ENCODE results near the gene TSC22D3. TPM values are rescaled to one million over a fixed set of nuclear protein-coding genes. Genes with fewer than 3 reads are reported as not detected.

Gene TSC22D3
- total RNA-seq, 1 donor from 2014 or later: 30.3 TPM

DNA sequence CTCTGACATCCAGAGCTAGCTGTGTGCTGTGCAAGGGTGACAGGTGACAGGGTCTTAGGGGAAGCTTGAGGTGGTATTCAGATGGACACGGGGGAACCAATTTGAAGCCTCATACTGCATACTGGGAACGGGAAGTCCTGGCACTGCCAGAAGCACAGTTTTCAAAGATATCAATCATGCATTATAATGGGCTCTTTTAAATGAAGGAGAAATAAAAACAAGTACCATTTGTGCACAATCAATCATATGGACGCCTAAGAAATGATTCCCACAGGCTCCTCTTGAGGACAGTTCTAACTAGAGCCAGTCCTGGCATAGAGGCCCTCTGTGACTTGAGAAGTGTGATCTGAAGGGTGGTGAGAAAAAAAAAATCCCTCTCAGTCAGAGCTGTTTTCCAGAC is 50.9 kb downstream of the TSC22D3 start:
- no peaks in the 10 kb centered on the region for H3K9me3 ChIP-seq (ENCODE audit: control insufficient read depth in 3 of 3, low read length in 3 of 3)
- H3K36me3 ChIP-seq (ENCODE audit: control insufficient read depth in 3 of 3, insufficient read depth in 3 of 3, low read length in 3 of 3): no peaks in the 10 kb centered on the region
- peak overlapping the region in 1 of 3 donors; percentile 28 for H3K9ac ChIP-seq (ENCODE audit: low read depth in 1 of 3, low read length in 3 of 3)
- H3K27ac ChIP-seq (ENCODE audit: low read depth, low read length): peak overlapping the region; percentile 51
- no peak overlapping the region for H3K4me3 ChIP-seq (ENCODE audit: low read length in 3 of 3)
- H3K4me1 ChIP-seq (ENCODE audit: control insufficient read depth in 3 of 3, insufficient read depth in 3 of 3, low read length in 3 of 3): peaks cover 70 to 84% (median 82%) of the 10 kb centered on the region in 3 donors
- H3K27me3 ChIP-seq (ENCODE audit: control insufficient read depth in 3 of 3, insufficient read depth in 3 of 3, low read length in 3 of 3): peaks cover 0 to 10% (median 0%) of the 10 kb centered on the region in 3 donors

- H3K9me3 ChIP-seq (ENCODE audit: control insufficient read depth in 3 of 3, low read length in 3 of 3): no peaks in the 10 kb centered on the region
- H3K27me3 ChIP-seq (ENCODE audit: control insufficient read depth in 3 of 3, insufficient read depth in 3 of 3, low read length in 3 of 3): peaks cover 0 to 10% (median 0%) of the 10 kb centered on the region in 3 donors
- H3K9ac ChIP-seq (ENCODE audit: low read depth in 1 of 3, low read length in 3 of 3): peak overlapping the region in 1 of 3 donors; percentile 40
- H3K4me3 ChIP-seq (ENCODE audit: low read length in 3 of 3): no peak overlapping the region
- H3K27ac ChIP-seq (ENCODE audit: low read depth, low read length): no peak overlapping the region
- peaks cover 68 to 82% (median 78%) of the 10 kb centered on the region in 3 donors for H3K4me1 ChIP-seq (ENCODE audit: control insufficient read depth in 3 of 3, insufficient read depth in 3 of 3, low read length in 3 of 3)
- no peaks in the 10 kb centered on the region for H3K36me3 ChIP-seq (ENCODE audit: control insufficient read depth in 3 of 3, insufficient read depth in 3 of 3, low read length in 3 of 3)
Observed at GRCh38 chrX:107723511-107723910, 52.1 kb downstream of the TSC22D3 start.

DNA sequence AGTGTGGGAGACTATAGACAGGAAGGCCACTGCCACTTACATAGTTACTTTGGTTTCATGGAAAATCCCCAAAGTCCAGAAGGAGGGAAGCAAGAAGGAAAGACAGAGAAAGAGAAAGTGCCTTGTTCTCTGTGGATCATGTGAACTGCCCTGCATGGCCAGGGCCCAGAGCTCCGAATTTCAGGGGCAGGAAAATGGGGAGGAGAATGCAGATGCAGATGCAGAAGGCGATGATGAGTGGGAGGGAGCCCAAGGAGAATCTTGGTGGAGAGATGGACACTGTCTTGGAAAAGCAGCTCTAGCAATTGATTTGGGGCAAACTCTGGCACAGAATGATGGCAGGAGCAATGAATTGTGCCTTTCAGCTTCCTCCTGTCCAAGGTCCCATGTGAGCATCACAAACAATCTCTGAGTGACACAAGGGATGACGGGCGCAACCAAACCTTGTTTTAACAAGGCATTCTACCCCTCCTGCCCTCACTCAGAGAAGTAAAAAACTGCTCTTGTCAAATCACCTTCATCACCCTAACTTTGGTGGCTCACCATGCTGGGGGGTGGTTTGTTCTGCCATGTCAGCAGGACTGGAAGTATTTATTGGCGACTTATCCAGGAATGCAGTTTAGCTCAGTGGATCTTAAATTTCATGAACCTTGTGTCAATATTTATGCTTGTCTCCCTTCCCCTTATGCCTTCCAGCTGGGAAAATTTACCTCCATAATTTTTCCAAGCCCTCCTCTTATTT is 53.5 kb downstream of the TSC22D3 start:
- Histone ChIP-seq H3K27ac (ENCODE audit: low read depth, low read length) (peak overlapping the region; percentile 36), H3K9me3 (ENCODE audit: control insufficient read depth in 3 of 3, low read length in 3 of 3) (no peaks in the 10 kb centered on the region)

DNA sequence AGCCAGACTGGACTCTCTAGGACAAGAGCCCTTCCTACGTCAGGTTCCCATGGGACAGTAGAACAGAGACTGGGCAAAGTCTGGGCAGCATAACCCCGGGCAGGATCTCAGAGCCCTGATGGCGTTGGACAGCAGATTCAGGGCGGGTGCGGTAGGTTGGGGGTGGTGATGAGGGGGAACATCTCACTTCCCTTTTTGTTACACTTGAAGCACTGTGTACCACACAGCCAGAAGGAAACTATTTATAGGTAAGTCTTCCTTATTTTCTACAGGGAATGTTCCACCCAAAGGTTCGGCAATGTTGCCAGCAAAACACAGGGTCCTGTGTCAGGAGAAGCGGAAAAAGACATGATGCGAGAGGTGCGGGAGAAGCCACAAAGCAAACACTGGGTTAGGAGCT is 54.3 kb downstream of the TSC22D3 start:
- H3K4me3 ChIP-seq (ENCODE audit: low read length in 3 of 3): no peak overlapping the region
- no peaks in the 10 kb centered on the region for H3K36me3 ChIP-seq (ENCODE audit: control insufficient read depth in 3 of 3, insufficient read depth in 3 of 3, low read length in 3 of 3)
- H3K27ac ChIP-seq (ENCODE audit: low read depth, low read length): peak overlapping the region; percentile 36
- peaks cover 63 to 76% (median 68%) of the 10 kb centered on the region in 3 donors for H3K4me1 ChIP-seq (ENCODE audit: control insufficient read depth in 3 of 3, insufficient read depth in 3 of 3, low read length in 3 of 3)
- H3K9me3 ChIP-seq (ENCODE audit: control insufficient read depth in 3 of 3, low read length in 3 of 3): no peaks in the 10 kb centered on the region
- peaks cover 0 to 15% (median 0%) of the 10 kb centered on the region in 3 donors for H3K27me3 ChIP-seq (ENCODE audit: control insufficient read depth in 3 of 3, insufficient read depth in 3 of 3, low read length in 3 of 3)
- peak overlapping the region in 1 of 3 donors; percentile 45 for H3K9ac ChIP-seq (ENCODE audit: low read depth in 1 of 3, low read length in 3 of 3)

More for the DNA sequence above, 53.5 kb downstream of the TSC22D3 start:
- Histone ChIP-seq H3K36me3 (ENCODE audit: control insufficient read depth in 3 of 3, insufficient read depth in 3 of 3, low read length in 3 of 3) (no peaks in the 10 kb centered on the region), H3K4me1 (ENCODE audit: control insufficient read depth in 3 of 3, insufficient read depth in 3 of 3, low read length in 3 of 3) (peaks cover 69 to 84% (median 76%) of the 10 kb centered on the region in 3 donors), H3K27me3 (ENCODE audit: control insufficient read depth in 3 of 3, insufficient read depth in 3 of 3, low read length in 3 of 3) (peaks cover 0 to 14% (median 0%) of the 10 kb centered on the region in 3 donors), H3K4me3 (ENCODE audit: low read length in 3 of 3) (no peak overlapping the region), H3K9ac (ENCODE audit: low read depth in 1 of 3, low read length in 3 of 3) (no peak overlapping the region)

DNA sequence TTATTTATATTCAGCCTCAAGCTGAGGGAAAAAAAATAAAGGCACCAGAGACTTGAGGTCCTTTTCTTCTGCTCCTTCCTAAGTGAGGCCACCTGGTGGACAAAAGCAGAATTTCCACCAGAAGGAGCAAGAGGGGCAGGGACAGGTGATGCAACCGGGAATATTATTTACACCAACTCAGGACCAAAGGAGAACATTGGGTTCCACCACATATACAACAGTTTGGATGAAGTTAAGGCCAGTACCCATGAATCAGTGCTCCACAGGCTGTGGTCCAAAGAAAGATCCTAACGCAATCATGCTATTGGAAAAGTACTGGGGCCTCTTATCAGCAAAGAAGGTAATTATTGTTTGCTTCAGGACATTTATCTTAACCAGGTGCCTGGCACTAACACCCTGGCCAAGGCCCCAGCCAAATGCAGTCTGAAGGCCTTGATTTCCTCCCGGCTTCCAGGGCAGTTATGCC is 57.4 kb downstream of the TSC22D3 start:
- peaks cover 12 to 14% (median 13%) of the 10 kb centered on the region in 3 donors for H3K36me3 ChIP-seq (ENCODE audit: control insufficient read depth in 3 of 3, insufficient read depth in 3 of 3, low read length in 3 of 3)
- no peak overlapping the region for H3K9ac ChIP-seq (ENCODE audit: low read depth in 1 of 3, low read length in 3 of 3)
- H3K4me3 ChIP-seq (ENCODE audit: low read length in 3 of 3): no peak overlapping the region
- peaks cover 0 to 5% (median 0%) of the 10 kb centered on the region in 3 donors for H3K27me3 ChIP-seq (ENCODE audit: control insufficient read depth in 3 of 3, insufficient read depth in 3 of 3, low read length in 3 of 3)
- H3K9me3 ChIP-seq (ENCODE audit: control insufficient read depth in 3 of 3, low read length in 3 of 3): no peaks in the 10 kb centered on the region
- peak overlapping the region; percentile 50 for H3K27ac ChIP-seq (ENCODE audit: low read depth, low read length)
- peaks cover 62 to 75% (median 64%) of the 10 kb centered on the region in 3 donors for H3K4me1 ChIP-seq (ENCODE audit: control insufficient read depth in 3 of 3, insufficient read depth in 3 of 3, low read length in 3 of 3)

- Histone ChIP-seq H3K4me3 (ENCODE audit: low read length in 3 of 3) (peak overlapping the region; percentile 59 to 74 (median 72)), H3K27me3 (ENCODE audit: control insufficient read depth in 3 of 3, insufficient read depth in 3 of 3, low read length in 3 of 3) (peaks cover 0 to 5% (median 0%) of the 10 kb centered on the region in 3 donors), H3K4me1 (ENCODE audit: control insufficient read depth in 3 of 3, insufficient read depth in 3 of 3, low read length in 3 of 3) (peaks cover 64 to 79% (median 67%) of the 10 kb centered on the region in 3 donors), H3K27ac (ENCODE audit: low read depth, low read length) (peak overlapping the region; percentile 87), H3K9me3 (ENCODE audit: control insufficient read depth in 3 of 3, low read length in 3 of 3) (no peaks in the 10 kb centered on the region), H3K9ac (ENCODE audit: low read depth in 1 of 3, low read length in 3 of 3) (peak overlapping the region; percentile 77 to 83 (median 82)), H3K36me3 (ENCODE audit: control insufficient read depth in 3 of 3, insufficient read depth in 3 of 3, low read length in 3 of 3) (peaks cover 12 to 14% (median 13%) of the 10 kb centered on the region in 3 donors)
Observed at GRCh38 chrX:107716816-107717700, 58.5 kb downstream of the TSC22D3 start.

- Histone ChIP-seq H3K9ac (ENCODE audit: low read depth in 1 of 3, low read length in 3 of 3) (peak overlapping the region; percentile 80 to 88 (median 82)), H3K27me3 (ENCODE audit: control insufficient read depth in 3 of 3, insufficient read depth in 3 of 3, low read length in 3 of 3) (peaks cover 0 to 5% (median 0%) of the 10 kb centered on the region in 3 donors), H3K4me3 (ENCODE audit: low read length in 3 of 3) (peak overlapping the region; percentile 59 to 88 (median 81)), H3K4me1 (ENCODE audit: control insufficient read depth in 3 of 3, insufficient read depth in 3 of 3, low read length in 3 of 3) (peaks cover 60 to 77% (median 67%) of the 10 kb centered on the region in 3 donors), H3K9me3 (ENCODE audit: control insufficient read depth in 3 of 3, low read length in 3 of 3) (no peaks in the 10 kb centered on the region), H3K36me3 (ENCODE audit: control insufficient read depth in 3 of 3, insufficient read depth in 3 of 3, low read length in 3 of 3) (peaks cover 12 to 14% (median 13%) of the 10 kb centered on the region in 3 donors), H3K27ac (ENCODE audit: low read depth, low read length) (peak overlapping the region; percentile 87)
Observed at GRCh38 chrX:107716118-107716684, 59.4 kb downstream of the TSC22D3 start.

GRCh38 chrX:107715331-107716117 is 60.1 kb downstream of the TSC22D3 start:
- no peaks in the 10 kb centered on the region for H3K9me3 ChIP-seq (ENCODE audit: control insufficient read depth in 3 of 3, low read length in 3 of 3)
- H3K27me3 ChIP-seq (ENCODE audit: control insufficient read depth in 3 of 3, insufficient read depth in 3 of 3, low read length in 3 of 3): peaks cover 0 to 5% (median 0%) of the 10 kb centered on the region in 3 donors
- peaks cover 12 to 14% (median 13%) of the 10 kb centered on the region in 3 donors for H3K36me3 ChIP-seq (ENCODE audit: control insufficient read depth in 3 of 3, insufficient read depth in 3 of 3, low read length in 3 of 3)

More at GRCh38 chrX:107715331-107716117, 60.1 kb downstream of the TSC22D3 start:
- Histone ChIP-seq H3K9ac (ENCODE audit: low read depth in 1 of 3, low read length in 3 of 3) (peak overlapping the region; percentile 80 to 88 (median 82)), H3K4me3 (ENCODE audit: low read length in 3 of 3) (peak overlapping the region; percentile 59 to 88 (median 81)), H3K27ac (ENCODE audit: low read depth, low read length) (peak overlapping the region; percentile 87), H3K4me1 (ENCODE audit: control insufficient read depth in 3 of 3, insufficient read depth in 3 of 3, low read length in 3 of 3) (peaks cover 58 to 78% (median 66%) of the 10 kb centered on the region in 3 donors)

Measured in skeletal muscle tissue (tissue), 4 donors.